BLaER1 (cell line): ENCODE results near the gene GPC6.

Experiments
- H3K27ac ChIP-seq: shearing (Covaris generic); formaldehyde crosslinking; 2 replicates; pipeline ENCODE4 v1.8.1; 2022
- H3K27me3 ChIP-seq: shearing (Covaris generic); formaldehyde crosslinking; 2 replicates; pipeline ENCODE4 v1.8.1; 2022
- H3K36me3 ChIP-seq: shearing (Covaris generic); formaldehyde crosslinking; 2 replicates; pipeline ENCODE4 v1.8.1; 2022
- H3K4me1 ChIP-seq: shearing (Covaris generic); formaldehyde crosslinking; 2 replicates; pipeline ENCODE4 v1.8.1; 2022
- H3K4me2 ChIP-seq: shearing (Covaris generic); formaldehyde crosslinking; 2 replicates; pipeline ENCODE4 v1.8.1; 2022
- H3K4me3 ChIP-seq: shearing (Covaris generic); formaldehyde crosslinking; 2 replicates; pipeline ENCODE4 v1.8.1; 2022
- H3K9ac ChIP-seq: shearing (Covaris generic); formaldehyde crosslinking; 2 replicates; pipeline ENCODE4 v1.8.1; 2022
- H3K9me3 ChIP-seq: shearing (Covaris generic); formaldehyde crosslinking; 2 replicates; pipeline ENCODE4 v1.8.1; 2022
- H4K20me1 ChIP-seq: shearing (Covaris generic); formaldehyde crosslinking; 2 replicates; pipeline ENCODE4 v1.8.1; 2022
- Cebpa-rat ChIP-seq: shearing (Covaris generic); IDR thresholded peaks from 2 replicates; pipeline ENCODE4 v1.8.1; 2022

The GPC6 gene

GRCh38 chr13:93640452-93640851, 413.8 kb downstream of the GPC6 start:
- Histone ChIP-seq H3K9me3 (no peaks in the 10 kb centered on the region), H3K4me3 (no peak overlapping the region), H3K36me3 (no peaks in the 10 kb centered on the region), H3K4me2 (no peak overlapping the region), H3K27ac (no peak overlapping the region), H3K4me1 (no peaks in the 10 kb centered on the region), H4K20me1 (no peaks in the 10 kb centered on the region), H3K9ac (no peak overlapping the region), H3K27me3 (no peaks in the 10 kb centered on the region)
- no peak for TF ChIP-seq Cebpa-rat

- no peaks in the 10 kb centered on the region for H4K20me1 ChIP-seq
- no peaks in the 10 kb centered on the region for H3K36me3 ChIP-seq
- TF ChIP-seq Cebpa-rat = no peak
- H3K4me2 ChIP-seq = no peak overlapping the region
- H3K27me3 ChIP-seq = no peaks in the 10 kb centered on the region
- no peak overlapping the region for H3K27ac ChIP-seq
- no peaks in the 10 kb centered on the region for H3K4me1 ChIP-seq
- no peaks in the 10 kb centered on the region for H3K9me3 ChIP-seq
- no peak overlapping the region for H3K4me3 ChIP-seq
- no peak overlapping the region for H3K9ac ChIP-seq
Measured at GRCh38 chr13:93646245-93646644, 419.6 kb downstream of the GPC6 start.

GRCh38 chr13:93649496-93649895, 422.9 kb downstream of the GPC6 start:
- Histone ChIP-seq H3K4me3 (no peak overlapping the region), H3K9me3 (no peaks in the 10 kb centered on the region), H4K20me1 (no peaks in the 10 kb centered on the region), H3K36me3 (no peaks in the 10 kb centered on the region), H3K27me3 (no peaks in the 10 kb centered on the region), H3K4me2 (no peak overlapping the region), H3K4me1 (no peaks in the 10 kb centered on the region), H3K9ac (no peak overlapping the region), H3K27ac (no peak overlapping the region)
- no peak for TF ChIP-seq Cebpa-rat

DNA sequence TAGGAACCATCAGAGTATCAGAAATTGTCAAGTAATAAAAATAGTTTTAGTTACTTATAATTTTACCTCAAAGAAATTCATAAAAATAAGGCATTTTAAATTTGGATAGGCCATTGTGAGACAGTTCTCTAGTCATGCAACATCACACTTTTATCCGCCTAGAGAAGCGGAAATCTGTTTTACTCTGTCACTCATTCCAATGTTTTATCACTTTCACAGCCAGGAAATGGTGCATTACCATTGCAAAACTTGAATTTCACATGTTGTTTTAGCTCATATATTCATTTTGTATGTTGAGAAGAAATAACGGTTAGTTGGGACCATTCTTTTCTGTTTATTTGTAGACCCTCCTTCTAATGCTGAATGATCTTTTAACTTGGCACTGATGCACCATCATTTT, 427.2 kb downstream of the GPC6 start:
- TF ChIP-seq Cebpa-rat = no peak
- Histone ChIP-seq H3K9ac (no peak overlapping the region), H3K4me1 (no peaks in the 10 kb centered on the region), H3K4me2 (no peak overlapping the region), H3K27ac (no peak overlapping the region), H3K36me3 (no peaks in the 10 kb centered on the region), H3K27me3 (no peaks in the 10 kb centered on the region), H3K9me3 (no peaks in the 10 kb centered on the region), H4K20me1 (no peaks in the 10 kb centered on the region), H3K4me3 (no peak overlapping the region)

- no peaks in the 10 kb centered on the region for H3K36me3 ChIP-seq
- no peaks in the 10 kb centered on the region for H4K20me1 ChIP-seq
- no peak overlapping the region for H3K9ac ChIP-seq
Measured at GRCh38 chr13:93655154-93655553, 428.5 kb downstream of the GPC6 start.

DNA sequence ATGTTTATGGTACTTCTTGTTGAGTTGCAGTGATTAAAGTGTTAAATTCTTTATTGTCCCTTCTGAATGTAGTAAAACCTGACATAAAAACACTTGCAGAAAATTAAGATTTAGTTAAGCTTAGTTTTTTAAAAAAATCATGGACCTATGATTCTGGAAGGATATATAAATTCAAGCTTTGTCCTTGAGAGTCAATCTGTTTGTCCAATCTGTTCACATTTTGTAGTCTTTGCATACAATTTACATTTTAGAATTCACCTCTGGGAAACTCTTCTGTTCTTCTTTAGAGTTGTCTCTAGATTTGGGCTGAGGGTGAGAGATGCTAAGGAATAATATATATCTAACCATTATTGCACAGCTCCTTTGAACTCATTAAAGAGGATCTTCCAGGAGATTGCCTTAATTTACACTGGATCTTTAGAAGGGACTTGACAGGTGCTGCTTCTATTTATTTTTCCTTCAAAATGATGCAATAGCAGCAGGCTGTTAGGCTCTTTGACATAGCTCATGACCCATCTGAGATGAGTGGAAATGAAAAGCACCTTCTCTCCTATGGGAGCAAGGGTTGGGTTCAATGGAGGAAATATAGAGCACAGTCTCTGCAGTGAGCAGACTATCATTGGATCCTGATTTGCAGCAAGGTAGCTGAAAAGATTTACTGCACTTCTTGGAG, 433.9 kb downstream of the GPC6 start:
- Histone ChIP-seq H3K4me3 (no peak overlapping the region), H3K27ac (no peak overlapping the region), H3K27me3 (no peaks in the 10 kb centered on the region), H3K9ac (no peak overlapping the region), H3K9me3 (no peaks in the 10 kb centered on the region), H3K36me3 (no peaks in the 10 kb centered on the region), H4K20me1 (no peaks in the 10 kb centered on the region), H3K4me2 (no peak overlapping the region), H3K4me1 (no peaks in the 10 kb centered on the region)
- no peak for TF ChIP-seq Cebpa-rat

More at GRCh38 chr13:93655154-93655553, 428.5 kb downstream of the GPC6 start:
- TF ChIP-seq Cebpa-rat = no peak
- Histone ChIP-seq H3K27ac (no peak overlapping the region), H3K9me3 (no peaks in the 10 kb centered on the region), H3K4me1 (no peaks in the 10 kb centered on the region), H3K4me3 (no peak overlapping the region), H3K4me2 (no peak overlapping the region), H3K27me3 (no peaks in the 10 kb centered on the region)

DNA sequence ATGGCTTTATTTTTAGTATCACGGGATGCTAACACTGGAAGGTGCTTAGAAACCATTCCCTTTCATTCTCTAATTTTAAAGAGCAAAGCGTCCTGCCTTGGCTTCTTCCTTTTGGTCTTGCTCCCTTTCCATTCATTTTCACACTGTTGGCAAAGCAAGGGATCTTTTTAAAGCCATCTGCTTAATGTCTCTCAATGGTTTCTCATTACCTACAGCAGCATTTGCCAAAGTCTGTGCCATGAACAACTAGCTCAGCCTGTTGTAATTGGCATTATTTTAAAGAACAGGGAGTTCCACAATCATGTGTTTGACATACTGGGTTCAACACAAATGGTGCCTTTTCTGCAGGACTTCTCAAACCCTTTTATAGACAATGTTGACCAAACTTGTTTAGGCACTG, 444.3 kb downstream of the GPC6 start:
- Histone ChIP-seq H3K4me3 (no peak overlapping the region), H4K20me1 (no peaks in the 10 kb centered on the region), H3K4me1 (no peaks in the 10 kb centered on the region), H3K9me3 (no peaks in the 10 kb centered on the region), H3K4me2 (no peak overlapping the region), H3K9ac (no peak overlapping the region), H3K36me3 (no peaks in the 10 kb centered on the region), H3K27ac (no peak overlapping the region), H3K27me3 (no peaks in the 10 kb centered on the region)
- no peak for TF ChIP-seq Cebpa-rat

DNA sequence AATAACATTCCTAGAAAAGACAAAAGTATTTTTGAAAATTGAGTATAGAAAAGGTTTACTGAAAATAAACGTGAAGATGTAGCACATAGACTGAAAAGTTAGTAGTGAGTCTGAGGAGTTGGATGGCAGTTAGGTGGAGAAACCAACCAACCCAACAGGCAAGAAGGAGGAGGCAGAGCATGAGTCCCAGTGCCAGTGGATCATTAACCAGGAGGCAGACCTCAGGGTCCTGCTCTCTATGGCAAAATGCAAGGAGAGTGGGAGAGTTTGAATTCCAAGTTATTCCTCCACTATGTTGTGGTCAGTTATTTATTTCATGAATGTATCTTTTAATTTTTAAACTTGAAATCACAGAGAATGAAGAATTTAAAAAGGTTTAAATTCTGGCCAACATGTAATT, 446.4 kb downstream of the GPC6 start:
- Histone ChIP-seq H3K27ac (no peak overlapping the region), H3K27me3 (no peaks in the 10 kb centered on the region)
- no peak for TF ChIP-seq Cebpa-rat

GRCh38 chr13:93673885-93674284, 447.3 kb downstream of the GPC6 start:
- no peak overlapping the region for H3K9ac ChIP-seq
- no peak overlapping the region for H3K4me2 ChIP-seq
- no peaks in the 10 kb centered on the region for H3K36me3 ChIP-seq
- H3K27me3 ChIP-seq = no peaks in the 10 kb centered on the region
- no peak overlapping the region for H3K27ac ChIP-seq
- no peaks in the 10 kb centered on the region for H4K20me1 ChIP-seq
- no peak for TF ChIP-seq Cebpa-rat
- no peak overlapping the region for H3K4me3 ChIP-seq
- no peaks in the 10 kb centered on the region for H3K4me1 ChIP-seq
- H3K9me3 ChIP-seq = no peaks in the 10 kb centered on the region

More for the DNA sequence above, 446.4 kb downstream of the GPC6 start:
- Histone ChIP-seq H3K9ac (no peak overlapping the region), H3K36me3 (no peaks in the 10 kb centered on the region), H4K20me1 (no peaks in the 10 kb centered on the region), H3K4me3 (no peak overlapping the region), H3K4me2 (no peak overlapping the region), H3K9me3 (no peaks in the 10 kb centered on the region), H3K4me1 (no peaks in the 10 kb centered on the region)

DNA sequence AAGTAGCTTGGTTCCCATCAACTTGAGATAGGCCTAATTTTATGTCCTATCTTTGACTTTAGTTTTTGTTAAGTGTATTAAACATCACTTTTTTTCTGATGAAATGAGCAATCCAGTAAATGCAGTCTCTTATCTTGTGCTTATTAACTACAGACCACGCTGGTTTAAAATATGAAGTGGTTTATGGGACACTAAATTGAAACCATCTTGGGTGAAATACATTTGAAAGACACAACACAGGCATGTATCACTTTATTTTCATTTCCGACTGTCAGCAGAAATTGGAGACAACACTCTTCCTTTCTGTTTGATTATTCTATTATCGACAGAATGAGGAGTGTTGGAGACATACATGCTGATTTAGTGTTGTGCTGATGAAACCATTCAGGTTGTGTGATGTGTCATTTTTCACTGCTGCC, 447.7 kb downstream of the GPC6 start:
- Histone ChIP-seq H3K4me2 (no peak overlapping the region), H4K20me1 (no peaks in the 10 kb centered on the region), H3K4me1 (no peaks in the 10 kb centered on the region), H3K27me3 (no peaks in the 10 kb centered on the region), H3K9me3 (no peaks in the 10 kb centered on the region), H3K9ac (no peak overlapping the region), H3K27ac (no peak overlapping the region), H3K36me3 (no peaks in the 10 kb centered on the region), H3K4me3 (no peak overlapping the region)
- TF ChIP-seq Cebpa-rat = no peak

DNA sequence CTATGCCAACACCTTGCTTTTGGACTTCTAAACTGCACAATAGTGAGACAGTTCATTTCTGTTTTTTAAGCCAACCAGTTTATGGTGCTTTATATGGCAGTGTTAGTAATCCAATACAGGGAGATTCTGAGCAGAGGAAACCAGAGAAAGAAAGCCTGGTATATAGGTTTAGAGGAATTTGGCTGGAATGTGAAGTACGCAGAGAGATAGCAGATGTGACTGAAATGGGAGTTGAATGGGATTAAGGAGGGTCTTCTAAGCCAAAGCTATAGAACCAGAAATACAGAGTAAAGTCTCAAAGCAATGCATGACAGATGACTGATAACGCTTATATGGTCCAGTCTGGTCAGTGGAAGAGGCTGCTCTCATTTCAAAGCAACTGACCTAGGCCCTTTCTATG, 453.7 kb downstream of the GPC6 start:
- H3K9ac ChIP-seq = no peak overlapping the region
- no peak for TF ChIP-seq Cebpa-rat
- H3K4me2 ChIP-seq = no peak overlapping the region
- no peak overlapping the region for H3K27ac ChIP-seq
- H3K9me3 ChIP-seq = no peaks in the 10 kb centered on the region
- no peaks in the 10 kb centered on the region for H3K4me1 ChIP-seq
- no peaks in the 10 kb centered on the region for H4K20me1 ChIP-seq
- H3K27me3 ChIP-seq = no peaks in the 10 kb centered on the region
- no peak overlapping the region for H3K4me3 ChIP-seq
- no peaks in the 10 kb centered on the region for H3K36me3 ChIP-seq
